Anterior cingulate cortex (tissue), 58 donors: ENCODE measurements around the gene ARFGEF3.
A peak's percentile ranks its signal among the peaks of the same experiment; 100 is the strongest.
"Not testable (repeated sequence)": the region's sequence is repeated elsewhere in the genome, so short reads cannot be mapped to it uniquely, and the experiment has no call there.

Source experiments
- DNase-seq, 58 donors: peaks; one replicate each; lab custom pipeline; 2025; lab: John Stamatoyannopoulos, UW

The ARFGEF3 gene

GRCh38 chr6:138161338-138162110 lies at the start of gene ARFGEF3:
Gene ARFGEF3 (plus strand): TSS chr6:138161939. CDS start chr6:138162087, 148 bp downstream.
- DNase-seq = peak in 50 of 58 donors; percentile 22 to 84 (median 62)

DNA sequence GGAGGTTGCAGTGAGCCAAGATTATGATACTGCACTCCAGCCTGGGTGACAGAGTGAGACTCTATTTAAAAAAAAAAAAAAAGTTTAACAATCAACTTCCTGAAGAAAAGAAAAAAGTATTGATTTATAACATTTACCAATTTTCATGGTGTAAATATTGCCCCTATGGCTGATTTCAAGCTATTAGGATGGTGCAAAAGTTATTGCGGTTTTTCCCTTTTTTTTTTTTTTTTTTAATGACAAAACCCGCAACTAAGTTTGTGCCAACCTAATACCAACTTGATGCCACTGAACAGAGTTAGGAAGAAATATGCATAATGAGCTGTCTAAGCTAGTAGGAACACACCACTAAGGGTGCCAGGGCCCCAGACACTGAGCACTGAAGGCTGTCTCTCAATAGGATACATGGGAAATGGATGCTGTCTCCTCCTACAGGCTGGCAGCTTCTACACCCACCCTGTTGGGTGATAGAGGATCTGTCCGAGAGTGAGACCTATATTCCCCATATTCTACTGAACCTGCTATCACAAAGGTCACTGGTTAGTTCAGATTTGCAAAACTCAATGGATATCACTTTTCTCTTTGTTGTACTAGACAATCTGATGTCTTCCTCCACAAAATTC lies 48.0 kb upstream of the ARFGEF3 start:
- no peak for DNase-seq

- DNase-seq = no peak
These were observed 46.5 kb upstream of the ARFGEF3 start for GRCh38 chr6:138115201-138115600.

DNA sequence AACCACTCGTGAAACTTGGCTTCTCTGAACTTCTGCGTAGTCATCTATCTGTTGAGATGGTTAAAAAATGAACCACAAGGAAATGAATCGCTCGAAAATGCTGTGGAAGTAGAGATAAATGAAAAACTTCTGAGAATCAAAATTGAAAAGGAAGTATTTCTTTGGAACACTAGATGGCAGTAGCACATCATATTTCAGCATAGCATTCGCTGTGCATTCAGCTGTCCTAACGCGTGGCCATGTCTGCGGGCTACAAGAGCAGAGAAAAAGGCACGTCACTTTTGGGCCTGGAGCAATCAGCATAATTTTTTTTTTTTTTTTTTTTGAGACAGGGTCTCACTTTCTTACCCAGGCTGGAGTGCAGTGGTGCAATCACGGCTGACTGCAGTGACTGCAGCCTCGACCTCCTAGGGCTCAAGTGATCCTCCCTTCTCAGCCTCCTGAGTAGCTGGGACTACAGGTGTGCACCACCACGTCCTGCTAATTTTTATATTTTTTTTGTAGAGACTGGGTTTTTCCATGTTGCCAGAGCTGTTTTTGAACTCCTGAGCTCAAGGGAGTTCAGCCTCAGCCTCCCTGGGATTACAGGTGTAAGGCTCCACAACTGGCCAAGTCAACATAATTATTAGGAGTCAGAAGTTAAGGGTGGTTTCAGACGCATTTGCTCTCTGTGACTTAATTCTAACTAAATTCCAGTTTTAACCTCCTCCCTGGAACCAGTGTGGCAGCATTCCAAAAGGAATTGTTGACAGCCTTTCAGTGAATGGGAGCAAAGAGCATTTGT lies 45.7 kb upstream of the ARFGEF3 start:
- peak in 27 of 58 donors; percentile 7 to 77 (median 32) for DNase-seq

GRCh38 chr6:138116661-138116999 lies 45.1 kb upstream of the ARFGEF3 start:
- no peak for DNase-seq

DNA sequence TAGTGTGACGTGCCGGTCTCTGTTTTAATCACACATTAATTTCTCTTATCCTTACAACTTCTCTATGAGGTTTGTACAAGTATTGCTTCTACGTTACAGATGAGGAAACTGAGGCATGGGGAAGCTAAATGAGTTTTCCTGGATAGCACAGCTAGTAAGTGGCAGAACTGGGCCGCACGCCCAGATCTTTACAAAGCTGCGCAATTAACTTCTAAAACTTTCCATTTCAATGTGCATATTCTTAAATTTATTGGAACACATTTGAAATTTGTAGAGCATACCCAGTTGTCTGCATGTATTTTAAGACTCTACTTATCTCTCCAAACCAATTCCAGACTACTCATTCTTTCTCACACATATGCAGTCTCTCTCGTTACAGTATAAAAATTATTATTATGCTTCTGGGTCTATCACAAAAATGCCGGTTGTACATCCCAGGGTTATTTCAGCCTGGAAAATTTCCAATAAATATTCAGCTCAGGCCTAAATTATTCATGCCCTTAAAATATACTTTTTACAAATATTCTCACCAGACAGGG lies 44.3 kb upstream of the ARFGEF3 start:
- peak in 1 of 58 donors; percentile 19 for DNase-seq

DNA sequence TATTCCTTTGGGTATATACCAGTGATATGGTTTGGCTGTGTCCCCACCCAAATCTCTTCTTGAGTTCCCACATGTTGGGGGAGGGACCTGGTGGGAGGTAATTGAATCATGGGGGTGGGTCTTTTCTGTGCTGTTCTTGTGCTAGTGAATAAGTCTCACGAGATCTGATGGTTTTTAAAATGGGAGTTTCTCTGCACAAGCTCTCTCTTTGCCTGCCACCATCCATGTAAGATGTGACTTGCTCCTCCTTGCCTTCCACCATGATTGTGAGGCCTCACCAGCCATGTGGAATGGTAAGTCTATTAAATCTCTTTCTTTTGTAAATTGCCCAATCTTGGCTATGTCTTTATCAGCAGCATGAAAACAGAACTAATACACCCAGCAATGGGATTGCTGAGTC lies 42.5 kb upstream of the ARFGEF3 start:
- DNase-seq = not testable (repeated sequence)

DNA sequence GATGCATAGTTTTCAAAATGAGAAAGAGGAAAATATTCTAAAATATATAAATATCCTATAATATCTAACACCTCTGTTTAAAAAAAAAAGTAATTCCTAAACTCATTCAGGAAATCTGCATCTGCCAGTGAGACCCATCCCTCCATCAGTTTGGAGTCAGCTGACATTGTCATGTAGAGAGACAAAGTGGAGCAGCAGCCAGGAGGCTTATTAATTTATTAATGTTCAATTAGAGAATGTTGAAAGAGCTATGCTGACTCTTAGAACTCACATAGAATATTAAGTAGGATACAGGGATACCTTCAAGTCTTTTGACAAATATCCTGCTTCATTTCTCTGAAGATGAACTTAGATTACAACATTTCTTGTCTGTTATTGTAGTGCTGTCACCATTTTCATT lies 41.8 kb upstream of the ARFGEF3 start:
- DNase-seq = no peak

- no peak for DNase-seq
These were observed 37.6 kb upstream of the ARFGEF3 start for GRCh38 chr6:138124096-138124495.

GRCh38 chr6:138128096-138128495 lies 33.6 kb upstream of the ARFGEF3 start:
- no peak for DNase-seq

DNA sequence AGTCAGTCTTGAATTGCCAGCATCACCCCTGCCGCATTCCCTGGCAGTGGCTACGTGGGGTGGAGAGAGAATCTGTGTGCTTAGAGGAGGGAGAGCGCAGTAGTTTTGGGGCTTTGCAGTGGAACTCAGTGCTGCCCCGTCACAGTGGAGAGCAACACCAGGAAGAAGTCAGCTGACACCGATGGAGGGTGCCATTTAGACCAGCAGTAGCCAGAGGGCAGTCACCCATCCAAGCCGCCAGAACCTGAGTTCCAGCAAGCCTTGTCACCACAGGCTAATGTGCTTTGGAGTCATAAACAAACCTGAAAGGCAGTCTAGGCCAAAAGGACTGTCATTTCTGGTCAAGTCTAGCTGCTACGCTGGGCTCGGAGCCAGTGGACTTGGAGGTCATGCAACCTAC lies 32.5 kb upstream of the ARFGEF3 start:
- DNase-seq = peak in 1 of 58 donors; percentile 4

- DNase-seq = no peak
These were observed 18.9 kb upstream of the ARFGEF3 start for GRCh38 chr6:138142806-138143205.

- DNase-seq = no peak
These were observed 16.3 kb upstream of the ARFGEF3 start for GRCh38 chr6:138145402-138145801.

DNA sequence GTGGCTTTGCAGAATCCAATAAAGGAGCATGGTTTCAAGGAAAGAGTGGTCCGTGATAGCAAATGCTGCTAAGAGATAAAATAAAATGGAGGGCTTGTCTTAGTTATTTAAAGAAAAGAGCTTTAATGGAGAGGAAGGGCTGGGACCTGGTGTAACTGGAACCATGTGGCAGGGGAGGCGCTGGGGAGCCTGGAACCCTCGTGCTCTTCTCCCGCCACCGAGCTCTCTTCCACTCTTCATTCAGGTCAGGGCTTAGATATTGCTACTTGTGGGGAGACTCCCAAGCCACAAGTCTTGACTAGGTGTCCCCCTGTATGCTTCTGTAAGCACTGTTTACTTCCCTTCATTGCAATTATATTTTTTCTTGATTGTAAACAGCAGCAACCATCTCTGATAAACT lies 15.2 kb upstream of the ARFGEF3 start:
- no peak for DNase-seq

- no peak for DNase-seq
These were observed 6.3 kb upstream of the ARFGEF3 start for GRCh38 chr6:138155443-138155842.

GRCh38 chr6:138157986-138158638 lies 3.6 kb upstream of the ARFGEF3 start:
- DNase-seq = peak in 1 of 58 donors; percentile 7

GRCh38 chr6:138159246-138159645 lies 2.5 kb upstream of the ARFGEF3 start:
- no peak for DNase-seq

DNA sequence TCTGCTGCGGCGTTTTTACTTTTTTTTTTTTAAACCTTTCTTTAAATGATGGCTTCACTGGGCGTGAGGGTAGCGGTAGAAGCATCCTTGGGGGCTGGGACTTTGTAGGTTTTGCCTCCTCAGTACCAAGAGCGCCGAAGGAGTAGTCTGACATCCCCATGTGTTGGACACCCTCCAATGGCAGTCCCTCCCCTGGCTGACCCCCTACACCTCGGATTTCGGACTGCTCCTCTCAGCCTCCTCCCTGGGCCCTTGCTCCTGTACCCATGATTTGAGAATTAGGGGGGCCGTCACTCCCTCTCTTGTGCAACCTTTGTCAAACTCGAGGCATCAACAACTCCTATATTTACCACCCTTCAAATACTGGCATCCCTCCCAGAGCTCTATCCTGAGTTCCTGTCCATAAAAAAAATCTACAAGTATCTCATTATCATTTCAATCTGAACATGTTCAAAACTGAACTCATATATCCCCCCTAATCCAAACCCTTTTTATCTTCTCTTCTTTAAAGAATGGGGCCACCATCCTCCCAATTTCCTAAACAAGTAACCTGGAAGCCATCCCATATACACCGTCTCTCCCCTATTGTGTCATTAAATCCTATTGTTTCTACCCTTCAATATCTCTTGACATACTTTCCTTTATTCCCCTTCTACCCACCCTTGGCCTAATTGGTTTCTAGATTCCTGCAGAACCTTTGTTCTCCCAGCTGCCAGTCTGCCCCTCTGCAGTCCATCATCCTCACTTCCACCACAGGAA lies 1.2 kb upstream of the ARFGEF3 start:
- DNase-seq = no peak

DNA sequence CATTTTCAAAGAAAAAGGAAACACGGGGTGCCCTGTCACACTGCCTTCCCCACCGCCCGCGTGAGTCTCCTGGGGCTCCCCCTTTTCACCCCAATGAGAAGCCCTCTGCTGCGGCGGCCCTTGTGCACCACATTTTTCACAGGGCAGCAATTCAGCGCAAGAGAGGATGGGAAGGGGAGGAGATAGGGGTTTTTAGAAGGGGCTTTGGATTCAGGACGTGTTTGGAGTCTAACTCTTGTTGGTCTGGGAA lies 726 bp upstream of the ARFGEF3 start:
- DNase-seq = peak in 6 of 58 donors; percentile 18 to 59 (median 52)
